T-helper 1 cell (primary cell): Measurements from ENCODE around the gene CES4A.
"Not testable (repeated sequence)": the region's sequence is repeated elsewhere in the genome, so short reads cannot be mapped to it uniquely, and the experiment has no call there.

Source experiments
- DNase-seq, 5 donors: peaks; one replicate each; pipeline ENCODE4 v3.0.0-alpha.2; 2012 to 2020

Gene CES4A

GRCh38 chr16:66956154-66956457 lies 32.3 kb upstream of the CES4A start:
- not testable (repeated sequence) for DNase-seq

GRCh38 chr16:66958857-66959703 lies 29.3 kb upstream of the CES4A start:
- no peak for DNase-seq

- no peak for DNase-seq
Observed at GRCh38 chr16:66959704-66960161, 28.7 kb upstream of the CES4A start.

GRCh38 chr16:66960270-66960669 lies 28.1 kb upstream of the CES4A start:
- DNase-seq: no peak

- peak in 4 of 5 donors; percentile 25 to 83 (median 39) for DNase-seq
Observed at GRCh38 chr16:66961065-66961744, 27.2 kb upstream of the CES4A start, which contains the start of gene CES3. CES3 (plus strand) TSS chr16:66961266; CDS start chr16:66961308, 42 bp downstream.

GRCh38 chr16:66961914-66962313 lies 26.5 kb upstream of the CES4A start:
- no peak for DNase-seq

- DNase-seq: no peak
Observed at GRCh38 chr16:66964049-66964448, 24.3 kb upstream of the CES4A start.

- no peak for DNase-seq
Observed at GRCh38 chr16:66968847-66969246, 19.5 kb upstream of the CES4A start.

GRCh38 chr16:66970775-66971720 lies 17.3 kb upstream of the CES4A start:
- no peak for DNase-seq

- DNase-seq: no peak
Observed at GRCh38 chr16:66972983-66973382, 15.4 kb upstream of the CES4A start.

- DNase-seq: no peak
Observed at GRCh38 chr16:66973716-66974115, 14.7 kb upstream of the CES4A start.

- DNase-seq: not testable (repeated sequence)
Observed at GRCh38 chr16:66974156-66974931, 14.0 kb upstream of the CES4A start.

GRCh38 chr16:66974932-66975246 lies 13.5 kb upstream of the CES4A start:
- peak in 3 of 5 donors; percentile 20 to 73 (median 34) for DNase-seq

- no peak for DNase-seq
Observed at GRCh38 chr16:66975302-66975893, 13.0 kb upstream of the CES4A start.

GRCh38 chr16:66976746-66977145 lies 11.6 kb upstream of the CES4A start:
- no peak for DNase-seq

GRCh38 chr16:66977341-66978113 lies 10.9 kb upstream of the CES4A start:
- peak; percentile 77 to 89 (median 85) for DNase-seq

- DNase-seq: no peak
Observed at GRCh38 chr16:66979011-66979717, 9.2 kb upstream of the CES4A start.

GRCh38 chr16:66983033-66983432 lies 5.4 kb upstream of the CES4A start:
- DNase-seq: no peak

- peak in 1 of 5 donors; percentile 97 for DNase-seq
Observed at GRCh38 chr16:66984892-66985311, 3.5 kb upstream of the CES4A start.

GRCh38 chr16:66986559-66986958 lies 1.8 kb upstream of the CES4A start:
- DNase-seq: no peak
